Measurements from ENCODE around the gene RASL12. TPM values are rescaled to one million over a fixed set of nuclear protein-coding genes. Genes with fewer than 3 reads are reported as not detected.
A peak's percentile ranks its signal among the peaks of the same experiment; 100 is the strongest.
"Not testable (repeated sequence)": the region's sequence is repeated elsewhere in the genome, so short reads cannot be mapped to it uniquely, and the experiment has no call there.

The RASL12 gene
- total RNA-seq, 1 donor from 2014 or later, result 20.2 TPM

GRCh38 chr15:65094294-65094995 is 26.7 kb upstream of the RASL12 start:
- TF ChIP-seq CTCF (IDR thresholded peaks at IDR 0.05), result no peak
- H3K36me3 ChIP-seq, result peaks cover 26% of the 10 kb centered on the region
- ATAC-seq, result peak; percentile 43
- H3K27me3 ChIP-seq, result no peaks in the 10 kb centered on the region
- H3K27ac ChIP-seq, result no peak overlapping the region
- no peaks in the 10 kb centered on the region for H3K9me3 ChIP-seq
- intact Hi-C loops (cut with DNase I), result no loop called here
- H3K4me3 ChIP-seq, result no peak overlapping the region
- no peaks in the 10 kb centered on the region for H3K4me1 ChIP-seq
- no peak for DNase-seq

- H3K9me3 ChIP-seq; ATAC-seq; H3K27ac ChIP-seq; H3K27me3 ChIP-seq; H3K4me1 ChIP-seq; intact Hi-C loops (cut with DNase I); H3K4me3 ChIP-seq; DNase-seq: not testable (repeated sequence)
- peaks cover 19% of the 10 kb centered on the region for H3K36me3 ChIP-seq
These were observed 26.0 kb upstream of the RASL12 start for GRCh38 chr15:65093793-65094170.

GRCh38 chr15:65092911-65093792 is 25.4 kb upstream of the RASL12 start:
- intact Hi-C loops (cut with DNase I), result no loop called here
- Histone ChIP-seq H3K27ac (no peak overlapping the region), H3K4me3 (no peak overlapping the region), H3K36me3 (peaks cover 13% of the 10 kb centered on the region), H3K4me1 (peaks cover 6% of the 10 kb centered on the region), H3K27me3 (no peaks in the 10 kb centered on the region), H3K9me3 (no peaks in the 10 kb centered on the region)
- DNase-seq (no peak), ATAC-seq (no peak)
- TF ChIP-seq CTCF (IDR thresholded peaks at IDR 0.05), result no peak

GRCh38 chr15:65091946-65092770 is 24.4 kb upstream of the RASL12 start:
- H3K27ac ChIP-seq, result peak overlapping the region; percentile 30
- intact Hi-C loops (cut with DNase I), result no loop called here
- H3K4me1 ChIP-seq, result peaks cover 16% of the 10 kb centered on the region
- ATAC-seq, result no peak
- no peaks in the 10 kb centered on the region for H3K27me3 ChIP-seq
- H3K4me3 ChIP-seq, result no peak overlapping the region
- DNase-seq, result no peak
- peaks cover 3% of the 10 kb centered on the region for H3K36me3 ChIP-seq
- TF ChIP-seq CTCF (IDR thresholded peaks at IDR 0.05), result no peak
- H3K9me3 ChIP-seq, result no peaks in the 10 kb centered on the region

DNA sequence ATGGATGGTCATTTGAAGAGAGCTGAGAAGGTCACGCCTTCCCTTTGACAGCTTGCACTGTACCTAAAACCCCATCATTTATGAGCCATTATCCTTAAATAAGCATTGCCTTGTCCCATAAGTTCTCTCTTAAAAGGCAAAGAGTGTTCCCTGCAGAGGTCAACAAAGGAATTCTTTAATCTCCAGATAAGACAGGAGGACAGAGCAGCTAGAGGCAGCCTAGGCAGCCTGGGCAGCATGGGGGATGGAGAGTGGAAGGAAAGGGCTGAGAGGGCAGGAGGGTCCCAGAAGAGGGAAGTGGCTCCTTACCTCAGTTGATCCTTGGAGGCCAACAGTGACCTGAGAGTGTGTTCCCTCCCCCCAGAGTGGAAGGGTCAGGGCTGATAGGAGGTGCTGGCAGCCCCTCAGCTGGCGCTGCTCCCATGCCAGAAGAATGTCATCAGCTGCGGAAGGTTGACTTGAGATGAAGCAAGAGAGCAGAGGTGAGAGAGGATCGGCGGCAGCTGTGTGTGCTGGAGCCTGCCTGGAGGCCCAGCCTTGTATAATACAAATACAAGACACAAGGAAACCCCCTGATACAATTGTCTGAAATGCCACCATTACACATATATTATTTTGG is 21.5 kb upstream of the RASL12 start:
- Histone ChIP-seq H3K27ac (peak overlapping the region; percentile 86), H3K9me3 (no peaks in the 10 kb centered on the region), H3K36me3 (no peaks in the 10 kb centered on the region), H3K27me3 (no peaks in the 10 kb centered on the region), H3K4me1 (peaks cover 40% of the 10 kb centered on the region), H3K4me3 (no peak overlapping the region)
- ATAC-seq, result peak; percentile 27
- DNase-seq, result no peak
- no peak for TF ChIP-seq CTCF (IDR thresholded peaks at IDR 0.05)
- intact Hi-C loops (cut with DNase I), result no loop called here
